ENCODE measurements around the gene TOR2A.

GRCh38 chr9:127778280-127779135 lies 43.4 kb upstream of the TOR2A start, which contains the start of gene SH2D3C:
- TF ChIP-seq, protein P1, sequence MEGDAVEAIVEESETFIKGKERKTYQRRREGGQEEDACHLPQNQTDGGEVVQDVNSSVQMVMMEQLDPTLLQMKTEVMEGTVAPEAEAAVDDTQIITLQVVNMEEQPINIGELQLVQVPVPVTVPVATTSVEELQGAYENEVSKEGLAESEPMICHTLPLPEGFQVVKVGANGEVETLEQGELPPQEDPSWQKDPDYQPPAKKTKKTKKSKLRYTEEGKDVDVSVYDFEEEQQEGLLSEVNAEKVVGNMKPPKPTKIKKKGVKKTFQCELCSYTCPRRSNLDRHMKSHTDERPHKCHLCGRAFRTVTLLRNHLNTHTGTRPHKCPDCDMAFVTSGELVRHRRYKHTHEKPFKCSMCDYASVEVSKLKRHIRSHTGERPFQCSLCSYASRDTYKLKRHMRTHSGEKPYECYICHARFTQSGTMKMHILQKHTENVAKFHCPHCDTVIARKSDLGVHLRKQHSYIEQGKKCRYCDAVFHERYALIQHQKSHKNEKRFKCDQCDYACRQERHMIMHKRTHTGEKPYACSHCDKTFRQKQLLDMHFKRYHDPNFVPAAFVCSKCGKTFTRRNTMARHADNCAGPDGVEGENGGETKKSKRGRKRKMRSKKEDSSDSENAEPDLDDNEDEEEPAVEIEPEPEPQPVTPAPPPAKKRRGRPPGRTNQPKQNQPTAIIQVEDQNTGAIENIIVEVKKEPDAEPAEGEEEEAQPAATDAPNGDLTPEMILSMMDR (IDR thresholded peaks at IDR 0.05 in 2 of 3, conservative IDR thresholded peaks at IDR 0.05 in 1 of 3; ENCODE audit: insufficient read depth in 2 of 3, low read depth in 1 of 3, low read length in 3 of 3), result no peak
- no peak for TF ChIP-seq KLF1 (tag; IDR thresholded peaks at IDR 0.05)
- no peak for TF ChIP-seq JUND (IDR thresholded peaks at IDR 0.05; ENCODE audit: borderline replicate concordance, low read depth, low read length)
- TF ChIP-seq JUND (tag; IDR thresholded peaks at IDR 0.05; ENCODE audit: borderline replicate concordance, low read depth, low read length), result no peak
- no peak for TF ChIP-seq ZNF232 (CRISPR knock-in tag; IDR thresholded peaks at IDR 0.05)
- no peak for TF ChIP-seq SRF (CRISPR knock-in tag; IDR thresholded peaks at IDR 0.05)
- TF ChIP-seq, protein P2, sequence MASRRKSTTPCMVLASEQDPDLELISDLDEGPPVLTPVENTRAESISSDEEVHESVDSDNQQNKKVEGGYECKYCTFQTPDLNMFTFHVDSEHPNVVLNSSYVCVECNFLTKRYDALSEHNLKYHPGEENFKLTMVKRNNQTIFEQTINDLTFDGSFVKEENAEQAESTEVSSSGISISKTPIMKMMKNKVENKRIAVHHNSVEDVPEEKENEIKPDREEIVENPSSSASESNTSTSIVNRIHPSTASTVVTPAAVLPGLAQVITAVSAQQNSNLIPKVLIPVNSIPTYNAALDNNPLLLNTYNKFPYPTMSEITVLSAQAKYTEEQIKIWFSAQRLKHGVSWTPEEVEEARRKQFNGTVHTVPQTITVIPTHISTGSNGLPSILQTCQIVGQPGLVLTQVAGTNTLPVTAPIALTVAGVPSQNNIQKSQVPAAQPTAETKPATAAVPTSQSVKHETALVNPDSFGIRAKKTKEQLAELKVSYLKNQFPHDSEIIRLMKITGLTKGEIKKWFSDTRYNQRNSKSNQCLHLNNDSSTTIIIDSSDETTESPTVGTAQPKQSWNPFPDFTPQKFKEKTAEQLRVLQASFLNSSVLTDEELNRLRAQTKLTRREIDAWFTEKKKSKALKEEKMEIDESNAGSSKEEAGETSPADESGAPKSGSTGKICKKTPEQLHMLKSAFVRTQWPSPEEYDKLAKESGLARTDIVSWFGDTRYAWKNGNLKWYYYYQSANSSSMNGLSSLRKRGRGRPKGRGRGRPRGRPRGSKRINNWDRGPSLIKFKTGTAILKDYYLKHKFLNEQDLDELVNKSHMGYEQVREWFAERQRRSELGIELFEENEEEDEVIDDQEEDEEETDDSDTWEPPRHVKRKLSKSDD (conservative IDR thresholded peaks at IDR 0.05; ENCODE audit: low read length), result no peak
- TF ChIP-seq, protein P3, sequence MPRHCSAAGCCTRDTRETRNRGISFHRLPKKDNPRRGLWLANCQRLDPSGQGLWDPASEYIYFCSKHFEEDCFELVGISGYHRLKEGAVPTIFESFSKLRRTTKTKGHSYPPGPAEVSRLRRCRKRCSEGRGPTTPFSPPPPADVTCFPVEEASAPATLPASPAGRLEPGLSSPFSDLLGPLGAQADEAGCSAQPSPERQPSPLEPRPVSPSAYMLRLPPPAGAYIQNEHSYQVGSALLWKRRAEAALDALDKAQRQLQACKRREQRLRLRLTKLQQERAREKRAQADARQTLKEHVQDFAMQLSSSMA (CRISPR knock-in tag; IDR thresholded peaks at IDR 0.05), result no peak
- no peak for TF ChIP-seq ZNF217 (CRISPR knock-in tag; IDR thresholded peaks at IDR 0.05)
- no peak for TF ChIP-seq ATF6 (CRISPR knock-in tag; IDR thresholded peaks at IDR 0.05)
- no peak for TF ChIP-seq ATF2 (CRISPR knock-in tag; IDR thresholded peaks at IDR 0.05)
- TF ChIP-seq MEF2A (IDR thresholded peaks at IDR 0.05; ENCODE audit: control insufficient read depth, low read depth, low read length), result no peak
- TF ChIP-seq RAD21 (CRISPR knock-in tag; conservative IDR thresholded peaks at IDR 0.05 in 1 of 2, IDR thresholded peaks at IDR 0.05 in 1 of 2), result no peak
- TF ChIP-seq TEAD1 (CRISPR knock-in tag; IDR thresholded peaks at IDR 0.05), result no peak
